ENCODE data around the gene SLC25A38.

DNA sequence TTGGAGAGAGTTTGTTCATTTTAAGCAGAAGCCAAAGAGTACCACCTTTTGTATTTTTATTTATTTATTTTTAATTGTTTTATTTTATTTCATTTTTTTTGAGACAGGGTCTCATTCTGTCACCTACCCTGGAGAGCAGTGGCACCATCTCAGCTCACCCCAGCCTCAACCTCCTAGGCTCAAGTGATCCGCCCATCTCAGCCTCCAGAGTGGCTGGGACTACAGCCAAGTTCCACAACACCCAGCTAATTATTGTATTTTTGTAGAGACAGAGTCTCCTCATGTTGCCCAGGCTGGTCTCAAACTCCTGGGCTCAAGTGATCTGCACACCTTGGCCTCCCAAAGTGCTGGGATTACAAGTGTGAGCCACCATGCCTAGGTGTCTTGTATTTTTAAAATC lies 44.1 kb upstream of the SLC25A38 start:
- TF ChIP-seq, protein P1, sequence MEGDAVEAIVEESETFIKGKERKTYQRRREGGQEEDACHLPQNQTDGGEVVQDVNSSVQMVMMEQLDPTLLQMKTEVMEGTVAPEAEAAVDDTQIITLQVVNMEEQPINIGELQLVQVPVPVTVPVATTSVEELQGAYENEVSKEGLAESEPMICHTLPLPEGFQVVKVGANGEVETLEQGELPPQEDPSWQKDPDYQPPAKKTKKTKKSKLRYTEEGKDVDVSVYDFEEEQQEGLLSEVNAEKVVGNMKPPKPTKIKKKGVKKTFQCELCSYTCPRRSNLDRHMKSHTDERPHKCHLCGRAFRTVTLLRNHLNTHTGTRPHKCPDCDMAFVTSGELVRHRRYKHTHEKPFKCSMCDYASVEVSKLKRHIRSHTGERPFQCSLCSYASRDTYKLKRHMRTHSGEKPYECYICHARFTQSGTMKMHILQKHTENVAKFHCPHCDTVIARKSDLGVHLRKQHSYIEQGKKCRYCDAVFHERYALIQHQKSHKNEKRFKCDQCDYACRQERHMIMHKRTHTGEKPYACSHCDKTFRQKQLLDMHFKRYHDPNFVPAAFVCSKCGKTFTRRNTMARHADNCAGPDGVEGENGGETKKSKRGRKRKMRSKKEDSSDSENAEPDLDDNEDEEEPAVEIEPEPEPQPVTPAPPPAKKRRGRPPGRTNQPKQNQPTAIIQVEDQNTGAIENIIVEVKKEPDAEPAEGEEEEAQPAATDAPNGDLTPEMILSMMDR (IDR thresholded peaks at IDR 0.05) = no peak
- no peak for TF ChIP-seq POLR2A (IDR thresholded peaks at IDR 0.05)

All from esophagus squamous epithelium (tissue), 4 donors.